Fibroblast of lung (primary cell): ENCODE measurements around the gene NUCB1. TPM values are rescaled to one million over a fixed set of nuclear protein-coding genes. Genes with fewer than 3 reads are reported as not detected.
A peak's percentile ranks its signal among the peaks of the same experiment; 100 is the strongest.
"Not testable (repeated sequence)": the region's sequence is repeated elsewhere in the genome, so short reads cannot be mapped to it uniquely, and the experiment has no call there.

ENCODE experiments used
- DNase-seq, 2 donors: peaks; one replicate each; pipeline versions ENCODE4 v3.0.0 to v3.0.0-alpha.2; 2010; ENCODE audit warnings: low read depth in 2 of 2
- H2AFZ ChIP-seq: 2 replicates; pipeline ENCODE4 v1.5.1; 2012; ENCODE audit warnings: low read length, control low read depth, inconsistent platforms
- H3K27ac ChIP-seq: 2 replicates; pipeline ENCODE4 v1.5.1; 2011; ENCODE audit warnings: low read length, control low read depth; ENCODE audit not compliant: insufficient read depth
- H3K27me3 ChIP-seq: 2 replicates; pipeline ENCODE4 v1.5.1; 2011; ENCODE audit warnings: mild to moderate bottlenecking, low read length; ENCODE audit not compliant: control insufficient read depth, insufficient read depth
- H3K36me3 ChIP-seq: 2 replicates; pipeline ENCODE4 v1.5.1; 2011; ENCODE audit warnings: low read length; ENCODE audit not compliant: control insufficient read depth, insufficient read depth
- H3K4me1 ChIP-seq: 2 replicates; pipeline ENCODE4 v1.5.1; 2011; ENCODE audit warnings: low read length; ENCODE audit not compliant: control insufficient read depth, insufficient read depth; ENCODE audit errors: extremely low read depth
- H3K4me2 ChIP-seq: 2 replicates; pipeline ENCODE4 v1.5.1; 2011; ENCODE audit warnings: low read length, control low read depth; ENCODE audit not compliant: insufficient read depth; ENCODE audit errors: extremely low read depth
- H3K4me3 ChIP-seq, 4 experiments: fragments of 200-600 bp in 1 of 4; sonication (generic) in 1 of 4; replicated peaks in 1 of 4; 2 replicates each; pipeline ENCODE4 v1.5.1; 2011 to 2016; ENCODE audit warnings: low read length in 4 of 4, low read depth in 3 of 4, mild to moderate bottlenecking in 3 of 4, control low read depth in 2 of 4, inconsistent platforms in 1 of 4, mixed read lengths in 1 of 4; ENCODE audit not compliant: insufficient read depth in 1 of 4; ENCODE audit errors: control extremely low read depth in 1 of 4
- H3K79me2 ChIP-seq: 2 replicates; pipeline ENCODE4 v1.5.1; 2012; ENCODE audit warnings: mild to moderate bottlenecking, low read length, inconsistent platforms; ENCODE audit not compliant: control insufficient read depth, insufficient read depth
- H3K9ac ChIP-seq: 2 replicates; pipeline ENCODE4 v1.5.1; 2011; ENCODE audit warnings: mild to moderate bottlenecking, low read length, control low read depth; ENCODE audit not compliant: insufficient read depth
- H3K9me3 ChIP-seq: 2 replicates; pipeline ENCODE4 v1.5.1; 2012; ENCODE audit warnings: low read depth, low read length; ENCODE audit not compliant: control insufficient read depth, insufficient read depth
- H4K20me1 ChIP-seq: 2 replicates; pipeline ENCODE4 v1.5.1; 2011; ENCODE audit warnings: low read length; ENCODE audit not compliant: control insufficient read depth, insufficient read depth; ENCODE audit errors: extremely low read depth
- EZH2 ChIP-seq: IDR thresholded peaks from 2 replicates; pipeline ENCODE4 v1.5.1; 2012; ENCODE audit warnings: low read length, control low read depth, mild to moderate bottlenecking; ENCODE audit errors: missing control alignments
- polyA plus RNA-seq, 2 donors: library from polyadenylated mRNA; depleted of rRNA in 1 of 2; stranded (reverse) in 1 of 2; unstranded in 1 of 2; fragments of >200 nt; gene quantifications; 2 replicates each; pipeline ENCODE4 v1.2.1, GENCODE V29; 2011 to 2012; ENCODE audit warnings: missing spikeins in 1 of 2
- total RNA-seq: library from RNA; depleted of rRNA; stranded (reverse); fragments of >200 nt; gene quantifications from 2 replicates; pipeline ENCODE4 v1.2.1, GENCODE V29; 2014
- TF ChIP-seq, protein P1 (sequence below), 2 donors: IDR thresholded peaks in 1 of 2; conservative IDR thresholded peaks in 1 of 2; 1 replicate in 1 of 2; 2 replicates in 1 of 2; pipeline ENCODE4 v1.5.1; 2011 to 2012; ENCODE audit warnings: low read length in 2 of 2, control low read depth in 1 of 2, inconsistent platforms in 1 of 2, low read depth in 1 of 2, mild to moderate bottlenecking in 1 of 2

The NUCB1 gene
- total and polyA plus RNA-seq, 2 donors (not counting 1 experiment from before 2014, with no cell fraction given), result 129 to 130 TPM

- peak within 1 kb of the TSS; percentile 86 for H3K27ac ChIP-seq
- no peaks in the 10 kb centered on the region for H3K27me3 ChIP-seq
- H2AFZ ChIP-seq, result peak within 1 kb of the TSS; percentile 67
- H3K79me2 ChIP-seq, result peaks cover 29% of the 10 kb centered on the region
- TF ChIP-seq EZH2, result no peak
- TF ChIP-seq, protein P1, sequence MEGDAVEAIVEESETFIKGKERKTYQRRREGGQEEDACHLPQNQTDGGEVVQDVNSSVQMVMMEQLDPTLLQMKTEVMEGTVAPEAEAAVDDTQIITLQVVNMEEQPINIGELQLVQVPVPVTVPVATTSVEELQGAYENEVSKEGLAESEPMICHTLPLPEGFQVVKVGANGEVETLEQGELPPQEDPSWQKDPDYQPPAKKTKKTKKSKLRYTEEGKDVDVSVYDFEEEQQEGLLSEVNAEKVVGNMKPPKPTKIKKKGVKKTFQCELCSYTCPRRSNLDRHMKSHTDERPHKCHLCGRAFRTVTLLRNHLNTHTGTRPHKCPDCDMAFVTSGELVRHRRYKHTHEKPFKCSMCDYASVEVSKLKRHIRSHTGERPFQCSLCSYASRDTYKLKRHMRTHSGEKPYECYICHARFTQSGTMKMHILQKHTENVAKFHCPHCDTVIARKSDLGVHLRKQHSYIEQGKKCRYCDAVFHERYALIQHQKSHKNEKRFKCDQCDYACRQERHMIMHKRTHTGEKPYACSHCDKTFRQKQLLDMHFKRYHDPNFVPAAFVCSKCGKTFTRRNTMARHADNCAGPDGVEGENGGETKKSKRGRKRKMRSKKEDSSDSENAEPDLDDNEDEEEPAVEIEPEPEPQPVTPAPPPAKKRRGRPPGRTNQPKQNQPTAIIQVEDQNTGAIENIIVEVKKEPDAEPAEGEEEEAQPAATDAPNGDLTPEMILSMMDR (conservative IDR thresholded peaks at IDR 0.05 in 1 of 2, IDR thresholded peaks at IDR 0.05 in 1 of 2; ENCODE audit: low read depth in 1 of 2, low read length in 2 of 2), result no peak
- H3K9me3 ChIP-seq, result no peaks in the 10 kb centered on the region
- peak; percentile 50 to 61 for DNase-seq
- peak within 1 kb of the TSS; percentile 94 for H3K4me2 ChIP-seq
- peak within 1 kb of the TSS; percentile 60 for H3K9ac ChIP-seq
- no peaks in the 10 kb centered on the region for H4K20me1 ChIP-seq
- peaks cover 7% of the 10 kb centered on the region for H3K4me1 ChIP-seq
- H3K4me3 ChIP-seq, result peak within 1 kb of the TSS; percentile 64 to 77 (median 68)
- peaks cover 10% of the 10 kb centered on the region for H3K36me3 ChIP-seq
Measured at GRCh38 chr19:48868114-48868886, 31.8 kb upstream of the NUCB1 start, which contains the start of gene PLEKHA4. TSS of gene PLEKHA4 (minus strand) at chr19:48868617. CDS start at chr19:48867620, 997 bp downstream.

- TF ChIP-seq EZH2, result no peak
- TF ChIP-seq, protein P1 (conservative IDR thresholded peaks at IDR 0.05 in 1 of 2, IDR thresholded peaks at IDR 0.05 in 1 of 2; ENCODE audit: low read depth in 1 of 2, low read length in 2 of 2), result no peak
- peaks cover 46% of the 10 kb centered on the region for H3K79me2 ChIP-seq
- no peak overlapping the region for H3K9ac ChIP-seq
- H3K27me3 ChIP-seq, result no peaks in the 10 kb centered on the region
- no peak overlapping the region for H3K4me3 ChIP-seq
- no peak overlapping the region for H2AFZ ChIP-seq
- no peaks in the 10 kb centered on the region for H3K9me3 ChIP-seq
- H3K36me3 ChIP-seq, result peaks cover 19% of the 10 kb centered on the region
- H3K4me1 ChIP-seq, result peaks cover 7% of the 10 kb centered on the region
- DNase-seq, result no peak
- no peak overlapping the region for H3K4me2 ChIP-seq
- no peak overlapping the region for H3K27ac ChIP-seq
- H4K20me1 ChIP-seq, result no peaks in the 10 kb centered on the region
Measured at GRCh38 chr19:48870048-48870447, 30.1 kb upstream of the NUCB1 start.

DNA sequence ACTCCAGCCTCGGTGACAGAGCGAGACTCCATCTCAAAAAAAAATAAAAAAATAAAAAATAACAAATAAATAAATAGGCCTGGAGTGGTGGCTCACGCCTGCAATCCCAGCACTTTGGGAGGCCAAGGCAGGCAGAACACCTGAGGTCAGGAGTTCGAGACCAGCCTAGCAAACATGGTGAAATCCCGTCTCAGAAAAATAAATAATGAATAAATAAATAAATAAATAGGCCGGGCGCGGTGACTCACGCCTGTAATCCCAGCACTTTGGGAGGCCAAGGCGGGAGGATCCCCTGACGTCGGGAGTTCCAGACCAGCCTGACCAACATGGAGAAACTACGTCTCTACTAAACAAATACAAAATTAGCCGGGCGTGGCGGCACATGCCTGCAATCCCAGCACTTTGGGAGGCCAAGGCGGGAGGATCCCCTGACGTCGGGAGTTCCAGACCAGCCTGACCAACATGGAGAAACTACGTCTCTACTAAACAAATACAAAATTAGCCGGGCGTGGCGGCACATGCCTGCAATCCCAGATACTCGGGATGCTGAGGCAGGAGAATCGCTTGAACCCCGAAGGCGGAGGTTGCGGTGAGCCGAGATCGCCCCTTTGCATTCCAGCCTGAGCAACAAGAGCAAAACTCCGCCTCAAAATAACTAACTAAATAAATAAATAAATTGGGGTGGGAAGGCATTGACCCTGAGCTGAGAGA is 28.5 kb upstream of the NUCB1 start:
- Histone ChIP-seq H3K9ac (peak overlapping the region; percentile 43), H3K4me3 (peak overlapping the region in 1 of 4 experiments; percentile 14), H3K27ac (peak overlapping the region; percentile 100), H3K79me2 (peaks cover 51% of the 10 kb centered on the region), H2AFZ (peak overlapping the region; percentile 49), H3K36me3 (peaks cover 21% of the 10 kb centered on the region)
- H3K27me3 ChIP-seq, H3K4me1 ChIP-seq, H3K9me3 ChIP-seq, DNase-seq, H3K4me2 ChIP-seq, H4K20me1 ChIP-seq: not testable (repeated sequence)
